ENCODE data around the gene IGFBP6.

IGFBP6 gene

DNA sequence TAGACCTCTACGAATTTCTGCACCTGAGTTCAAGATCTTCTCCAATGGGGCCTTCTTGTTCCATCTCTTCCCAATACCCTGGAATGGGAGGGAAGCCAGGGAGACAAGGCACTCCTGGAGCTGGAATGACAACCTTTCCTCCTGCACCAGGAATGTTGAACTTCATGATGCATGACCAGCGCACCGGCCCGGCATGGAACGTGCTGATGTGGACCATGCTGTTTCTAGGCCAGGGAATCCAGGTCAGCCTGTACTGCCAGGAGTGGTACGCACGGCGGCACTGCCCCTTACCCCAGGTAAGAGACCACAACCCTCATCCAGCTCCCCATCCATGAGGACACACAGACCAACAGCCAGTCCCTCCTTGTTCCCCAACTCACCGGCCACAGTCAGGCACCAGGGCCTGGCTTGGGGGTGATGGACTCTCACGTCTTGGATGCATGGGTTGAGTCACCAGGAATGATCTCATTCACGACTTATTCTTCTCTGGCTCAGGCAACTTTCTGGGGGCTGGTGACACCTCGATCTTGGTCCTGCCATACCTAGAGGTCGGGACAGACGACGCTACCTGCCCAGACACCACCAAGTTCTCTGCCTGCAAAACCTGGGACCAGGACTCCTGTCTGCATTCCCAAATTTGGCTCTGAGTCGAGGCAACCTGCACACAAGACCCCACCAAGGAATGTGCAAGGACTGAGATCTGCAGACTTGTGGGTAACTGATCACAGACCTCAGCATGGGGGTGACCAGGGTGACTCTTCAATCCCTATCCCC is 26.3 kb downstream of the IGFBP6 start:
- DNase-seq, result no peak

DNA sequence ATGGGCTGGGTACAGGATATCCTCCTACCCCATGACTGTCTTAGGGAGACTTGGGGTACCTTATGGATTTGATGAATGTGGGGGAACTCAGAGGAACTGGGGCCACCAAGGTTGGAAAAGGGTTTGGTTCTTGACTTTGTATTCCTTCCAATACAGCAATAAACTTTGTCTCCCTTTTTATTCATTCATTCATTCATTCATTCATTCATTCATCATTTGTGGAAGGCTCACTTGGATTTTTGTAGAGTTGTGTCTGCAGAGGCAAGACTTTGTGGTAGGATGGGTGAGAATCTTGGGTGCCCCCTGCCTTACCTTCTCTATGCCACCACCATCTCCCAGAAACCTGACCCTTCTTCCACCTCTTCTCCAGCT is 26.9 kb downstream of the IGFBP6 start:
- no peak for DNase-seq

DNA sequence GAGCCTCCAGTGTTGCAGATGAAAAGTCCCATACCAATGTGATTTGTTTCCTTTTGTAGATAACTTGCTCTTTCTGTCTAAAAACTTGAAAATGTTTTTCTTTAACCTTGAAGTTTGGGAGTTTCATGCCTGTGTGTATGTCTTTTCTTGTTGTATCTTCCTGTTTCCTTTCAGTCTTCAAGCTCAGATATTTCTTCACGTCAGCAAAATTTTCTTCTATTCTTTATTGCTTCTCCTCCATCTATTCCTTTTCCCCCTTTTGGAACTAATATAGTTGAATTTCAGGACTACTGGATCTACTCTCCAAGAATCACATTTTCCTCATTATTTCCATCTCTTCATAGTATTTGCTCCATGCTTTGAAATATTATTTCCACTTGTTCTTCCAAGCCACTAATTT is 29.7 kb downstream of the IGFBP6 start:
- DNase-seq, result no peak

DNA sequence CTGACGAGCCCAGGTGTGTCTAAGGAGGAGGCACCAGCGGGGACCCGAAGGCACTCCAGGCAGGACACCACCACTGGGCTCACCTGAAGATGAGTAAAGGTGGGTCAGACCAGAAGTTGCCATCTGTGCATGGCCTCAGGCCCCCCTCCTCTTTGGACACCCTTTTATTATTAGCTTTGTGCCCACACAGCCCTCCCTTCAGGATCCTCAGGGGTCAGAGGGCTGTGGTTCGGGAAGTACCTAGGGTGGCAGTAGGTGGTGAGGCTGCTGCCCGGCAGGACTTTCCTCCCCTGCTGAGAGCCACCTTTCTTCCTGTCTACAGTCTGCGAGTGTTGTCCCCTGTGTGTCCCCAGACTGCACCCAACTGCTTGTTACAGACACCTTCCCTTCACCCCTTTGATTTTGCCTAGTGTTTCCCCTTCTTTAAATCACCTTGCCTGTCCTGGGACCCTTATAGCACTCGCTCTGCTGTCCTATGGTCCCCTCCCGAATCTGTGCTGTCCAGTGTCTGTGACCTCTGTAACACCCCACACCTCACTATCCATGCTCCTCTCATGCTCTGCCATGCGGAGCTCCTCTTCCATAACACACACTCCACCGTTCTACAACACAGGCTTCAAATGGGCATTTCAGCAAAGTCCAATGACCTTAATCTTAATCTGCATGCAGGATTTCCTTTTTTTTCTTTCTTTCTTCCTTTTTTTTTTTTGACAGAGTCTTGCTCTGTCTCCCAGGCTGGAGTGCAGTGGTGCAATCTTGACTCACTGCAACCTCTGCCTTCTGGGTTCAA is 31.5 kb downstream of the IGFBP6 start:
- DNase-seq, result no peak

DNA sequence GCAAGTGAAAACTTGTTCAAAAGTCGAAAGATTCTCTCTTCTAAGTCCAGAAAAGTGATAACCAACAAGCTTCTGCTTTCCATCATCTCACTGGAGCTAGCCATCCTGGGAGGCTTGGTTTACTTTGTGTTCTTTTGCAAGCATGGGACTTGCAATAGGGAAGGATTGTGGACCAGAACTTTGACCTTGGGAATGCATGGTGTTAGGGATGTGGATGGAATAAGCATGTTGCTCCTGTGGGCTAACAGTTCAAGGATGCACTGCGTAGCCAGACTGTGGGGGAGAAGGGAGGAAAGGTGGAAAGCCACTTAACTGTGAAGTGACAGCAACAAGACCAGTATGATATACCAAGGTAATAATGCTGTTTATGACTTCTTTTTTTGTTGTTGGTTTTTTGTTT is 34.4 kb downstream of the IGFBP6 start:
- no peak for DNase-seq

DNA sequence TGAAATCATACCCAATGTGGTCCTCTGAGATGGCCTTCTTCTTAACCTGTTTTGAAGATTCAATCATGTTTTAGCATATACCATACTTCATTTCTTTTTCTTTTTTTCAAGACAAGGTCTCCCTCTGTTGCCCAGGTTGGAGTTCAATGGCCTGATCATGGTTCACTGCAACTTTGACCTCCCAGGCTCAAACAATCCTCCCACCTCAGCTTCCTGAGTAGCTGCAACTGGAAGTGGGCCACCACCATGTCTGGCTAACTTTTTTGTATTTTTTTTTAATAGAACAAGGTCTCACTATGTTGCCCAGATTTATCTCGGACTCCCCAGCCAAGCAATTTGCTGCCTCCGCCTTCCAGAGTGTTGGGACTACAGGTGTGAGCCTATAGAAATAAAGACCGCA is 36.3 kb downstream of the IGFBP6 start:
- no peak for DNase-seq

DNA sequence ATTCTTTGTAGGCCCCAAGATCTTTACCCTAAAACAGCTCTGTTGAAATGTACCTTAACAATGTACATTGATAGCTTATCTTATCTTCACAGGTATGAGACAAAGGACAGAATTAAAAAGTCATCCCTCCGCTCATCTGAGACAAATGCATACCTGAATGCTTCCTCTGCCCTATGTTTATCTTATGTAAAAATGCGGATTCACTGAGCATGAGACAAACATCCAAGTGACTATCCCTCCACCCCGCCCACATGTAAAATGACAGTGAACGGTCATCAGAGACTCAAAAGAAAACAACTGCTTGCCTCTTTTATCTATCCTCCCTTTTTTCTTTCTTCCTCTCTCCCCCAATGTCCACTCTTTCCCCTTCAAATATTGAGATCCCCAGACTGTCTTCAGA is 45.9 kb downstream of the IGFBP6 start:
- DNase-seq, result no peak

DNA sequence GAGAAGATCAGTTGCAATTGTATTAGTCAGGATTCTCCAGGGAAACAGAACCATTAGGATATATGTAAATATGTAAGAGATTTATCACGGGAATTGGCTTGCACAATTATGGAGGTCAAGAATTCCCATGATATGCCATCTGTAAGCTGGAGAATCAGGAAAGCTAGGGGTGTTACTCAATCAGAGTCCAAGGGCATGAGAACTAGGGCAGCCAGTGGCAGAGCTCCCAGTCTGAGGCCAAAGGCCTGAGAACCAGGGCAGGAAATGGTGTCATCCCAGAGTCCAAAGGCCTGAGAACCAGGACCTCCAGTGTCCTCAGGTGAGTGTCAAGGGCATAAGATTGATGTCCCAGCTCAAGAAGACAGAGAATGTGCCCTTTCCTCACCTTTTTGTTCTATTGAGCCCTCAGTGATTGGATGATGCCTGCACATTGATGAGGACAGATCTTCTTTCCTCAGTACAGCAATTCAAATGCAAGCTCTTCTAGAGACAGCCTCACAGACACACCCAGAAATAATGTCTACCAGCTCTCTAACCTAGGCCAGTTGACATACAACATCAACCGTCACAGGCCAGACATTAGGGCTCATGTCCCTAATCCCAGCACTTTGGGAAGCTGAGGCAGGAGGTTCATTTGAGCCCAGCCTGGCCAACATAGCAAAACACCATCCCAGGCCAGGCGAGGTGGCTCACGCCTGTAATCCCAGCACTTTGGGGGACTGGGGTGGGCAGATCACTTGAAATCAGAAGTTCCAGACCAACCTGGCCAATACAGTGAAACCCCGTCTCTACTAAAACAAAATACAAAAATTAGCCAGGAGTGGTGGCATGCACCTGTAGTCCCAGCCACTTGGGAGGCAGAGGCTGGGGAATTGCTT is 48.2 kb downstream of the IGFBP6 start:
- DNase-seq, result no peak

DNA sequence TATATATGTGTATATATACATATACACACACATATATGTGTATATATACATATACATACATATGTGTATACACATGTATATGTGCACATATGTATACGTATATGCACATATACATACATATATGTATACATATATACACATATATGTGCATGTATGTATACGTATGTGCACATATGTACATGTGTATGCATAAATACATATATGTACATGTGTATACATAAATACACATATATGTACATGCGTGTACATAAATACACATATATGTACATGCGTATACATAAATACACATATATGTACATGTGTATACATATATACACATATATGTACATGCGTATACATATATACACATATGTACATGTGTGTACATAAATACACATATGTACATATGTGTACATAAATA is 49.7 kb downstream of the IGFBP6 start:
- no peak for DNase-seq

DNA sequence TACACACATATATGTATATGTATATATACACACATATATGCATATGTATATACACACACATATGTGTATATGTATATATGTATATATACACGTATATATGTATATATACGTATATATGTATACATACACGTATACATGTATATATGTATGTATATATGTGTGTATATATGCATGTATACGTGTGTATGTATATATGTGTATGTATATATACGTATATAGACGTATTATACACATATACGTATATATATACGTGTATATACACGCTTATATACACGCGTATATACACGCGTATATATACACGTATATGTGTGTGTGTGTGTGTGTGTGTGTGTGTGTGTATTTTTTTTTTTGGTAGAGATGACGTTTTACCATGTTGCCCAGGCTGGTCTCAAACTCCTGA is 50.2 kb downstream of the IGFBP6 start:
- no peak for DNase-seq

DNA sequence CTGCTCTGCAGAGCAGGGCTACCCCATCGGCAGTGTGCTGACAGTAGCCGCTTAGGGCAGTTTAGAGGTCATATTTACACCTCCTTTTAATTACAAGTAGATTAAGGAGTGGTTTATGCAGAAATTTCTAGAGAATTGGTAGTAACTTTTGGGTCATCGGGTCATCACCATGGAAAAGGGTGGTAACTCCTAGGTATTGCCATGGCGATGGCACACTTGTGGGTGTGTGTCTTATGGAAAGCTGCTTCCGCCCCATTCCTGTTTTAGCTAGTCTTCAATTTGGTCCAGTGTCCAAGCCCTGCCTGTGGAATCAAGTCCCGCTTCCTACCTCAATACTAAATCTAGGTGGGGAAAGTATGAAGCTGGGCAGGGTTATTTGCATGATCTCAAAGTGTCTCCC is 53.6 kb downstream of the IGFBP6 start:
- DNase-seq, result no peak
